Nephron progenitor cell (in vitro differentiated cells): ENCODE data around the gene RHOV.
A peak's percentile ranks its signal among the peaks of the same experiment; 100 is the strongest.

ENCODE experiments used
- DNase-seq: peaks from one replicate; pipeline ENCODE4 v3.0.0; 2021
- H3K27ac Mint-ChIP-seq: 2 replicates; pipeline ENCODE4 v1.8.0; 2021; ENCODE audit warnings: mild to moderate bottlenecking, moderate library complexity, mixed read lengths
- H3K27me3 Mint-ChIP-seq: 2 replicates; pipeline ENCODE4 v1.8.0; 2021; ENCODE audit warnings: mild to moderate bottlenecking, low read depth, mixed read lengths; ENCODE audit not compliant: poor library complexity
- H3K36me3 Mint-ChIP-seq: 2 replicates; pipeline ENCODE4 v1.8.0; 2021; ENCODE audit warnings: low read depth, mixed read lengths
- H3K4me1 Mint-ChIP-seq: 2 replicates; pipeline ENCODE4 v1.8.0; 2021; ENCODE audit warnings: mixed read lengths
- H3K4me3 Mint-ChIP-seq: 2 replicates; pipeline ENCODE4 v1.8.0; 2021; ENCODE audit warnings: mild to moderate bottlenecking, moderate library complexity, mixed read lengths
- H3K9me3 Mint-ChIP-seq: 2 replicates; pipeline ENCODE4 v1.8.0; 2021; ENCODE audit warnings: mild to moderate bottlenecking, moderate library complexity, mixed read lengths
- CTCF ChIP-seq: fragments of 200-600 bp; sonication (generic); IDR thresholded peaks from 2 replicates; pipeline ENCODE4 v1.5.0; 2021; ENCODE audit warnings: antibody characterized with exemption

RHOV gene

GRCh38 chr15:40900256-40901052 is 26.4 kb upstream of the RHOV start:
- Mint-ChIP-seq H3K4me1 (peaks cover 23% of the 10 kb centered on the region), H3K36me3 (peaks cover 46% of the 10 kb centered on the region), H3K9me3 (no peaks in the 10 kb centered on the region), H3K27ac (no peak overlapping the region), H3K27me3 (no peaks in the 10 kb centered on the region), H3K4me3 (no peak overlapping the region)
- no peak for TF ChIP-seq CTCF
- no peak for DNase-seq

GRCh38 chr15:40899536-40900207 is 25.6 kb upstream of the RHOV start:
- H3K36me3 Mint-ChIP-seq = peaks cover 46% of the 10 kb centered on the region
- peaks cover 30% of the 10 kb centered on the region for H3K4me1 Mint-ChIP-seq
- no peaks in the 10 kb centered on the region for H3K27me3 Mint-ChIP-seq
- H3K27ac Mint-ChIP-seq = no peak overlapping the region
- H3K4me3 Mint-ChIP-seq = no peak overlapping the region
- DNase-seq = no peak
- H3K9me3 Mint-ChIP-seq = no peaks in the 10 kb centered on the region
- no peak for TF ChIP-seq CTCF

DNA sequence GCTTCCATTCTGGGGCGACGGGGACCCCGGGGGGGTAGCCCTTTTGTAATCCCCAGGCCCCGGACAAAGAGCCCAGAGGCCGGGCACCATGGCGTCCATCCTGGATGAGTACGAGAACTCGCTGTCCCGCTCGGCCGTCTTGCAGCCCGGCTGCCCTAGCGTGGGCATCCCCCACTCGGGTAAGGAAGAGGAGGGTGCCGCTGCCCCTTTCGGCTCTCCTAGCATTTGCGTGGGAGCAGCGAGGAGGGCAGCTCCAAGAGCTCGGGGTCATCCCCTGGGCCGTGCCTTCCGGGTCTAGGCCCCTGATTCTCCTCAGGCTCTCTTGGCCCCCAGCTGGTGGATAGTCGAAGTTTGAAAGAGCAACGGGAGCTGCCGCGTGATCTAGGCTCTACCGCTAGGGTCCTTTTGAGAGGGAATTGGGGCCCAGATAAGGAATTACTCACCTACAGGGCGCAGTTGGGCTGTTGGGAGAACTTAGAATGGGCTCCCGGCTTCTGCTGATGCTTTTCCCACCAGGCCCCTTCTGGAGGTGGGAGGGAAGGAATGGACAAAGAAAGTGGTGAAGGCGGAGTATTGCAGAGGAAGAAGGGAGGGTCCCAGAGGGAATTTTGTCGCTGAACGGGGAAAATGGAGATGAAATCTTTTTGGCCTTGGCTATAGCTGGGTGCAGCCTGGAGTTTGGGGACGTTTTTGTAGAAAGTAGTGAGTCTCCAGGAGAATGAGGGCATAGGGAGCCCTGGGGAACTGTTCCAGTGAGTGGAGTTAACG is 20.8 kb upstream of the RHOV start:
- Mint-ChIP-seq H3K4me3 (peak overlapping the region; percentile 95), H3K4me1 (peaks cover 20% of the 10 kb centered on the region), H3K27ac (peak overlapping the region; percentile 98), H3K36me3 (peaks cover 31% of the 10 kb centered on the region), H3K27me3 (peaks cover 20% of the 10 kb centered on the region), H3K9me3 (no peaks in the 10 kb centered on the region)
- peak; percentile 49 for TF ChIP-seq CTCF
- peak; percentile 61 for DNase-seq

DNA sequence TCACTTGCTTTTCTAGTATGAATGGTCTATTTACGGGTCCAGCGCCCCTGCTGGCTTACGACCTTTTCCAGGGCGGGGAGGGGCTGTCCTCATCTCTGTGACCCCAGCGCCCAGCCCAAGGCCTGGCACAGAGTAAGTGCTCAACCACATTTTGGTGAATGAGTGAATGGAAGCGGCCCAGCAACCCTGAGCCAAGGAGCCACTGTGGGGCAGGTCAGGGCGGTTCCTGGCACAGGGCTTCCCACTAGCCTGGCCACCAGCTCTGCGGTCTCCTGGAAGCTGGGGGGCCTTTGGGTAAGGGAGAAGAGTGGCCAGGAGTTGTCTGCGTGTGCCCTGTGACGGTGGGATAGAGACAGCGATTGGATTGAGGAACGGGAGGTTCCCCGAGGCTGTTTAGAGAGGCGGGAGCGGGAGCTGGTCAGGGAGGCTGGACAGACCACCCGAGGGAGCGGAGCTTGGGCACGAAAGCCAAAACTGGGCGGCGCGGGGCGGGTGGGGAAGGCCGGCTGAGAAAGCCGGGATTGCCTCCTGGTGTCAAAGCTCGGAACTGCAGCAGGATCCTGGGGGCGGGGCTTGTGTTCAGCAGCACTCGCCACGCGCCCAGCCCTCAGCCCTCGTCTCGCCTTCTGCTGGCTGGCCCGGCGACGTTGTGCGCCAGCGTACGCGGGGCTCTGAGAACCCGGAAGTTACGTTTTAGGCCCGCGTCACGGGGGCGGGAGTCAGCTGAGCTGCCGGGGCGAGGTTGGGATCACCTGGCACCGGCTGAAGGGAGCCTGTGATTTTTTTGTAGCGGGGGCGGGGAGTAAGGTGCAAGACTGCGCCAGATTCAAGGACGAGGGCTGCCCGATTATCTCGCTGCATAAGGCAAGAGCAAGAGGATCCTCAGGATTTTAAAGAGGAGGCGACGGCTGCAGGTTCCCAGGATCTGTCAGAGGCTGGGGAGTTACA is 20.0 kb upstream of the RHOV start, which contains the start of gene VPS18:
Gene VPS18, plus strand, starts transcription at position 718 of the 948 bp plus-strand sequence. CDS start 319 bp downstream, outside the sequence.
- Mint-ChIP-seq H3K27me3 (peaks cover 23% of the 10 kb centered on the region), H3K36me3 (peaks cover 31% of the 10 kb centered on the region), H3K4me1 (peaks cover 20% of the 10 kb centered on the region), H3K4me3 (peak within 1 kb of the TSS; percentile 95), H3K9me3 (no peaks in the 10 kb centered on the region), H3K27ac (peak within 1 kb of the TSS; percentile 98)
- peak; percentile 91 for TF ChIP-seq CTCF
- peak; percentile 100 for DNase-seq

- TF ChIP-seq CTCF = no peak
- Mint-ChIP-seq H3K27ac (no peak overlapping the region), H3K4me3 (peak overlapping the region; percentile 95), H3K4me1 (peaks cover 20% of the 10 kb centered on the region), H3K9me3 (no peaks in the 10 kb centered on the region), H3K36me3 (peaks cover 23% of the 10 kb centered on the region), H3K27me3 (peaks cover 23% of the 10 kb centered on the region)
- no peak for DNase-seq
These were observed 19.1 kb upstream of the RHOV start for GRCh38 chr15:40893019-40893670.
